GM12878 (cell line): ENCODE measurements around the gene HBA2. TPM values are rescaled to one million over a fixed set of nuclear protein-coding genes. Genes with fewer than 3 reads are reported as not detected.

ENCODE experiments used
- KDM1A ChIP-seq: fragments of 200-600 bp; sonication (generic); IDR thresholded peaks from 2 replicates; pipeline ENCODE4 v1.6.1; 2016; ENCODE audit warnings: borderline replicate concordance
- SREBF1 ChIP-seq: IDR thresholded peaks from 2 replicates; pipeline ENCODE4 v1.6.1; 2012; ENCODE audit warnings: mild to moderate bottlenecking, low read length
- polyA plus RNA-seq, 11 experiments: library from polyadenylated mRNA; depleted of rRNA in 4 of 11; unstranded in 6 of 11; stranded (reverse) in 5 of 11; fragments of >200 nt; fragmentation: Nextera tagmentation in 4 of 11; fragmentation: Illumina TruSeq in 1 of 11; extraction: Ambion mirVana in 4 of 11; extraction: Trizol in 1 of 11; gene quantifications; 1 replicate in 1 of 11; 2 replicates in 10 of 11; pipeline versions ENCODE4 v1.2.1 to v1.2.3, GENCODE V29; 2011 to 2016; ENCODE audit warnings: inconsistent platforms in 2 of 11, missing spikeins in 2 of 11, low read depth in 1 of 11
- total RNA-seq, 4 experiments: library from RNA; depleted of rRNA in 3 of 4; stranded (reverse); fragments of >200 nt in 3 of 4; fragmentation: Illumina TruSeq in 1 of 4; extraction: Trizol in 1 of 4; gene quantifications; 2 replicates each; pipeline versions ENCODE4 v1.2.1 to v1.2.3, GENCODE V29; 2013 to 2021
- TF ChIP-seq, protein P1 (sequence below): IDR thresholded peaks from 2 replicates; pipeline ENCODE4 v1.6.1; 2012; ENCODE audit warnings: mild to moderate bottlenecking, low read depth, low read length
- TF ChIP-seq, protein P2 (sequence below), 3 experiments: IDR thresholded peaks in 2 of 3; conservative IDR thresholded peaks in 1 of 3; 2 replicates each; pipeline ENCODE4 v1.5.1; 2011; ENCODE audit warnings: low read depth in 3 of 3, low read length in 3 of 3, mild to moderate bottlenecking in 3 of 3, control low read depth in 2 of 3, moderate library complexity in 2 of 3, inconsistent platforms in 1 of 3, mixed read lengths in 1 of 3; ENCODE audit not compliant: control insufficient read depth in 2 of 3, insufficient read depth in 1 of 3; ENCODE audit errors: extremely low read depth in 1 of 3

HBA2 gene
- total and polyA plus RNA-seq, 10 of the 15 experiments (the other 5 are each of a cell fraction or from before 2014, with no cell fraction given): 0.30 to 0.96 (median 0.92) TPM; not detected in 7

DNA sequence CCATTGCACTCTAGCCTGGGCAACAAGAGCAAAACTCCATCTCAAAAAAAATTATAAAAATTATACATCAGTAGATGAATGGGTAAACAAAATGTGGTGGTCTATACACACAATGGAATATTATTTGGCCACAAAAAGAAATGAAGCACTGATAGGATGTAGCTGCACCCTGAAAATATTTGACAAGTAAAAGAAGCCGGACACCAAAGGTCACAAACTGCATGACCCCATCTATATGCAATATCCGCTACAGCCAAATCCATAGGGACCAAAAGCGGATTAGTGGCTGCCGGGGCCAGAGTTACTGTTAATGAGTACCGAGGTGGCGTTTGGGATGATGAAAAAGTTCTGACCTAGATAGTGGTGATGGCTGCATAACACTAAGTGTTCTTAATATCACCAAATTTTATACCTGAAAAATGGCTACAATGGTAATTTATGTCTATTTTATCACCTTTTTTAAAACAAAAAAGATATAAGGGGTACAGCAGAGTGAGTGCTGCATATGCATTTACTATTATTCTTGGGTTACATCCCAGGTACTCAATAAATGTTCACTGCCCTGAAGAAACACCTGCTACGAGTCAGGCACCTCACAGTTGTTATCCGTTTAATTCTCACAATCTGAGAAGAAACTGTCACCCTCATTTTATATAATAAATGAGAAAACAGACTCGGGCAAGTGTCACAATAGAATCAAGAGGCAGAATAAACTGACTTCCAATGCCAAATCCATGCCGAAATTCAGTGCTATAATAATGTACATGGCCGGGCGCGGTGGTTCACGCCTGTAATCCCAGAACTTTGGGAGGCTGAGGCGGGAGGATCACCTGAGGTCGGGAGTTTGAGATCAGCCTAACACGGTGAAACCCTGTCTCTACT is 6.8 kb downstream of the HBA2 start (continued):
- TF ChIP-seq, protein P1, sequence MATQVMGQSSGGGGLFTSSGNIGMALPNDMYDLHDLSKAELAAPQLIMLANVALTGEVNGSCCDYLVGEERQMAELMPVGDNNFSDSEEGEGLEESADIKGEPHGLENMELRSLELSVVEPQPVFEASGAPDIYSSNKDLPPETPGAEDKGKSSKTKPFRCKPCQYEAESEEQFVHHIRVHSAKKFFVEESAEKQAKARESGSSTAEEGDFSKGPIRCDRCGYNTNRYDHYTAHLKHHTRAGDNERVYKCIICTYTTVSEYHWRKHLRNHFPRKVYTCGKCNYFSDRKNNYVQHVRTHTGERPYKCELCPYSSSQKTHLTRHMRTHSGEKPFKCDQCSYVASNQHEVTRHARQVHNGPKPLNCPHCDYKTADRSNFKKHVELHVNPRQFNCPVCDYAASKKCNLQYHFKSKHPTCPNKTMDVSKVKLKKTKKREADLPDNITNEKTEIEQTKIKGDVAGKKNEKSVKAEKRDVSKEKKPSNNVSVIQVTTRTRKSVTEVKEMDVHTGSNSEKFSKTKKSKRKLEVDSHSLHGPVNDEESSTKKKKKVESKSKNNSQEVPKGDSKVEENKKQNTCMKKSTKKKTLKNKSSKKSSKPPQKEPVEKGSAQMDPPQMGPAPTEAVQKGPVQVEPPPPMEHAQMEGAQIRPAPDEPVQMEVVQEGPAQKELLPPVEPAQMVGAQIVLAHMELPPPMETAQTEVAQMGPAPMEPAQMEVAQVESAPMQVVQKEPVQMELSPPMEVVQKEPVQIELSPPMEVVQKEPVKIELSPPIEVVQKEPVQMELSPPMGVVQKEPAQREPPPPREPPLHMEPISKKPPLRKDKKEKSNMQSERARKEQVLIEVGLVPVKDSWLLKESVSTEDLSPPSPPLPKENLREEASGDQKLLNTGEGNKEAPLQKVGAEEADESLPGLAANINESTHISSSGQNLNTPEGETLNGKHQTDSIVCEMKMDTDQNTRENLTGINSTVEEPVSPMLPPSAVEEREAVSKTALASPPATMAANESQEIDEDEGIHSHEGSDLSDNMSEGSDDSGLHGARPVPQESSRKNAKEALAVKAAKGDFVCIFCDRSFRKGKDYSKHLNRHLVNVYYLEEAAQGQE: no peak
- TF ChIP-seq, protein P2, sequence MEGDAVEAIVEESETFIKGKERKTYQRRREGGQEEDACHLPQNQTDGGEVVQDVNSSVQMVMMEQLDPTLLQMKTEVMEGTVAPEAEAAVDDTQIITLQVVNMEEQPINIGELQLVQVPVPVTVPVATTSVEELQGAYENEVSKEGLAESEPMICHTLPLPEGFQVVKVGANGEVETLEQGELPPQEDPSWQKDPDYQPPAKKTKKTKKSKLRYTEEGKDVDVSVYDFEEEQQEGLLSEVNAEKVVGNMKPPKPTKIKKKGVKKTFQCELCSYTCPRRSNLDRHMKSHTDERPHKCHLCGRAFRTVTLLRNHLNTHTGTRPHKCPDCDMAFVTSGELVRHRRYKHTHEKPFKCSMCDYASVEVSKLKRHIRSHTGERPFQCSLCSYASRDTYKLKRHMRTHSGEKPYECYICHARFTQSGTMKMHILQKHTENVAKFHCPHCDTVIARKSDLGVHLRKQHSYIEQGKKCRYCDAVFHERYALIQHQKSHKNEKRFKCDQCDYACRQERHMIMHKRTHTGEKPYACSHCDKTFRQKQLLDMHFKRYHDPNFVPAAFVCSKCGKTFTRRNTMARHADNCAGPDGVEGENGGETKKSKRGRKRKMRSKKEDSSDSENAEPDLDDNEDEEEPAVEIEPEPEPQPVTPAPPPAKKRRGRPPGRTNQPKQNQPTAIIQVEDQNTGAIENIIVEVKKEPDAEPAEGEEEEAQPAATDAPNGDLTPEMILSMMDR (IDR thresholded peaks at IDR 0.05 in 2 of 3, conservative IDR thresholded peaks at IDR 0.05 in 1 of 3; ENCODE audit: control insufficient read depth in 2 of 3, extremely low read depth in 1 of 3, insufficient read depth in 1 of 3, low read depth in 3 of 3, low read length in 3 of 3): no peak
- TF ChIP-seq KDM1A (no peak), SREBF1 (no peak)
